GM13976 (cell line): ENCODE measurements around the gene MYLK.

Experiments used
- DNase-seq: peaks from one replicate; pipeline ENCODE4 v3.0.0; 2012; ENCODE audit warnings: low spot score
- CTCF ChIP-seq: IDR thresholded peaks from 2 replicates; pipeline ENCODE4 v1.5.1; 2012; ENCODE audit warnings: borderline replicate concordance, mild to moderate bottlenecking; ENCODE audit not compliant: insufficient read depth; ENCODE audit errors: extremely low read depth, missing control alignments, control extremely low read depth
- in situ Hi-C: fragments of 300-500 bp; cut with MboI; formaldehyde crosslinking; loops from one replicate; pipeline ENCODE4 v1.12.0; 2022; ENCODE audit warnings: low sequenced_read_pairs, mixed read lengths, inconsistent platforms; ENCODE audit not compliant: unreplicated experiment

MYLK gene

GRCh38 chr3:123595396-123596180 is 288.5 kb downstream of the MYLK start:
- no peak for DNase-seq
- in situ Hi-C loops = no loop called here
- no peak for TF ChIP-seq CTCF

GRCh38 chr3:123593381-123593780 is 290.8 kb downstream of the MYLK start:
- in situ Hi-C loops = no loop called here
- no peak for TF ChIP-seq CTCF
- no peak for DNase-seq

GRCh38 chr3:123590685-123591450 is 293.3 kb downstream of the MYLK start:
- no peak for DNase-seq
- in situ Hi-C loops = no loop called here
- no peak for TF ChIP-seq CTCF

DNA sequence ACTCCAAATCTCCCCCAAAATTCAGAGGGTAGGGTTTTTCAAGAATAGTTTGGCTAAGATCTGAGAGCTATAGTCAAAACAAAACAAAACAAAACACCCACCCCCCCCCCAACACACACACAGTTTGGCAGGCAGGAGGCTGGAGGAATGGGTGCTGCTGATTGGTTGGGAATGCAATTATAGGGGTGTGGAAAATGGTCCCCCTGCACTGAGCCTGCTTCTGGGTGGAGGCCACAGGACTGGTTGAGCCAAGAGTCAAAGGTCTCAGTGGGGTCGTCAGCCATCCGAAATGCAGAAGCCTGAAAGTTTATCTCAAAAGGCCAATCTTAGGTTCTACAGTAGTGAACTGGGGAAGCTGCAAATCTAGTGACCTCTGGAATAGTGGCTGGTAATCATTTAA is 296.7 kb downstream of the MYLK start:
- DNase-seq = no peak
- in situ Hi-C loops = no loop called here
- TF ChIP-seq CTCF = no peak

DNA sequence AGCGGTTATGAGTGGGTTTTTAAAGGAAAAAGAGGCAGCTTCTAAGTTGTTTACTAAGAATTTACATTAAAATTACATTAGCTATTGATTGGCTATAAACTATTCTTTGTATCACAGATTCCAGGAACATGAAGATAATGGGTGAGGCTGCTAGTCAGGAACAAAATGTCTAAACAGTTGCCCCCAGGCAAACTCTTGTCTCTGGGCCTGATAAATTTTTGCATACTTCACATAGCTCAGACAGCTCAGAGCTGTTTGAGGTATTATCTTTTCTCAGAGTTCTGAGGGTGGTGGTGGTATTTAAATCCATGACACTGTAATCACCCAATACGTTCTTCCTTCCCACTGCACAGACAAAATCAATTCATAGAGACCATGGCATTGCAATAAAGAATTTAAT is 297.2 kb downstream of the MYLK start:
- in situ Hi-C loops = no loop called here
- DNase-seq = no peak
- TF ChIP-seq CTCF = no peak

GRCh38 chr3:123586131-123586530 is 298.0 kb downstream of the MYLK start:
- DNase-seq = no peak
- no peak for TF ChIP-seq CTCF
- in situ Hi-C loops = no loop called here
